A549 (cell line): ENCODE results near the gene LHFPL5.

ENCODE experiments used
- CEBPB ChIP-seq, 2 experiments: fragments of >200 bp in 1 of 2; sonication (Bioruptor Twin) in 1 of 2; formaldehyde crosslinking in 1 of 2; IDR thresholded peaks; 2 replicates each; pipeline ENCODE4 v1.6.1; 2012 to 2016
- CHD4 ChIP-seq: fragments of 200-600 bp; sonication (generic); IDR thresholded peaks from 2 replicates; pipeline ENCODE4 v1.6.1; 2016; ENCODE audit warnings: antibody characterized with exemption, mild to moderate bottlenecking, borderline replicate concordance
- CTCF ChIP-seq: fragments of >200 bp; sonication (Bioruptor Twin); formaldehyde crosslinking; IDR thresholded peaks from 3 replicates; pipeline ENCODE4 v1.5.1; 2016
- GATA3 ChIP-seq: IDR thresholded peaks from 2 replicates; pipeline ENCODE4 v1.6.1; 2012; ENCODE audit warnings: borderline replicate concordance
- MAX ChIP-seq: IDR thresholded peaks from 2 replicates; pipeline ENCODE4 v1.6.1; 2012

DNA sequence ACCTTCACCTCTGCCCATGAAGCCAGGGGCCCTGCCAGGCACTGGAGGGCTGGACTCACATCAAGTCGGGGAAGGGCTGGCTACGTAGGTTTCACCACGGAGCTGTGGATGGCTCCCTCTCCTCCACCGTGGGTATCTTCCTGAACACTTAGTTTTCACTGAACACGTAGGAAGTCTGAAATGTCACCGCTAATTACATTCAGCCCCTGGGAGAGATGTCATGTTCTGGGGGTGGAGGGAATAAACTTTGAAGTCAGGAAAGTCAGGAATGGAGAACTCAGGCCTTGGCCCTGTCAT lies 6.5 kb downstream of the LHFPL5 start:
- TF ChIP-seq CTCF: no peak
- no peak for TF ChIP-seq CEBPB (IDR thresholded peaks at IDR 0.05)
- TF ChIP-seq CHD4: no peak
- TF ChIP-seq MAX: no peak
- no peak for TF ChIP-seq GATA3
